Measurements from ENCODE around the gene NPAS3. TPM values are rescaled to one million over a fixed set of nuclear protein-coding genes. Genes with fewer than 3 reads are reported as not detected.

NPAS3 gene
- total RNA-seq, 3 donors from 2014 or later: 0.96 to 4.0 (median 2.0) TPM

DNA sequence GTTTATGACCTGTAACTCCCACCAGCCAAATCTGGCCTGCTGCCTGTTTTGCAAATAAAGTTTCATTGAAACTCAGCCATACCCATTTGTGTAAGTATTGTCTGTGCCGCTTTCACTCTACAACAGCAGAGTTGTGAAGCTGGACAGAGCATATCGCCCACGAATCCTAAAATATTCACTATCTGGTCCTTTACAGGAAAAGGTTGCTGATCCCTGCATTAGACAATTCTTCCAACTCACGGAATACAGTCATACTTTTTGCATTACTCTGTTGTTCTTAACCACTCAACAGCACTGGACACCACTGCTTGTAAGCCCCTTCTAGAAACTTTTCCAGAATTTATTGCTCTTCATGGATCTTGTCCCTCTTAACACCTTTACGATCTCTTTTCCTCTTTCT lies 576.8 kb downstream of the NPAS3 start:
- Histone ChIP-seq H3K27me3 (no peaks in the 10 kb centered on the region), H3K9me3 (no peaks in the 10 kb centered on the region), H3K4me1 (no peaks in the 10 kb centered on the region), H3K36me3 (no peaks in the 10 kb centered on the region), H3K27ac (no peak overlapping the region), H3K4me3 (no peak overlapping the region)
- DNase-seq (ENCODE audit: low spot score in 2 of 2): no peak
- intact Hi-C loops (cut with DNase I; ENCODE audit: low total_unique reads): no loop called here
- TF ChIP-seq POLR2AphosphoS5 (IDR thresholded peaks at IDR 0.05): no peak
- no peak for TF ChIP-seq POLR2A (IDR thresholded peaks at IDR 0.05)

DNA sequence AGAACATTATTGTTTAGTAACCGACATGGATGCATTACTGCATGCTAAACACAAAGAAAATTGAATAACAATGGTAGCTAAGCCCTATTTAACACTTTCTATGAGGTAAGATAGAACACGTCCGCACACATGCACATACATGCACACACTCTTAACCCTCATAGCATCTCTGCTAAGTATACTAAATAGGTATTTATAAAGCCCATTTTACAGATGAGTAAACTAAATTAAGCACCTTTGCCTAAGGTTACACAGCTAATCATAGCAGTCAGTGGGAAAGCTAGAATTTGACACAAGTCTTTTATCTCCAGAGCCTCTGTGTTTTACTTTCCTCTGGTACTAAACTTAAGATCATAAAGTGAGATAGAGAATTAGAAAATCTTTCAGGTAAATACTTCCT lies 577.2 kb downstream of the NPAS3 start:
- DNase-seq (ENCODE audit: low spot score in 2 of 2): no peak
- Histone ChIP-seq H3K27me3 (no peaks in the 10 kb centered on the region), H3K9me3 (no peaks in the 10 kb centered on the region), H3K4me1 (no peaks in the 10 kb centered on the region), H3K27ac (no peak overlapping the region), H3K36me3 (no peaks in the 10 kb centered on the region), H3K4me3 (no peak overlapping the region)
- no peak for TF ChIP-seq POLR2AphosphoS5 (IDR thresholded peaks at IDR 0.05)
- no peak for TF ChIP-seq POLR2A (IDR thresholded peaks at IDR 0.05)
- TF ChIP-seq, protein P1, sequence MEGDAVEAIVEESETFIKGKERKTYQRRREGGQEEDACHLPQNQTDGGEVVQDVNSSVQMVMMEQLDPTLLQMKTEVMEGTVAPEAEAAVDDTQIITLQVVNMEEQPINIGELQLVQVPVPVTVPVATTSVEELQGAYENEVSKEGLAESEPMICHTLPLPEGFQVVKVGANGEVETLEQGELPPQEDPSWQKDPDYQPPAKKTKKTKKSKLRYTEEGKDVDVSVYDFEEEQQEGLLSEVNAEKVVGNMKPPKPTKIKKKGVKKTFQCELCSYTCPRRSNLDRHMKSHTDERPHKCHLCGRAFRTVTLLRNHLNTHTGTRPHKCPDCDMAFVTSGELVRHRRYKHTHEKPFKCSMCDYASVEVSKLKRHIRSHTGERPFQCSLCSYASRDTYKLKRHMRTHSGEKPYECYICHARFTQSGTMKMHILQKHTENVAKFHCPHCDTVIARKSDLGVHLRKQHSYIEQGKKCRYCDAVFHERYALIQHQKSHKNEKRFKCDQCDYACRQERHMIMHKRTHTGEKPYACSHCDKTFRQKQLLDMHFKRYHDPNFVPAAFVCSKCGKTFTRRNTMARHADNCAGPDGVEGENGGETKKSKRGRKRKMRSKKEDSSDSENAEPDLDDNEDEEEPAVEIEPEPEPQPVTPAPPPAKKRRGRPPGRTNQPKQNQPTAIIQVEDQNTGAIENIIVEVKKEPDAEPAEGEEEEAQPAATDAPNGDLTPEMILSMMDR (IDR thresholded peaks at IDR 0.05): no peak
- intact Hi-C loops (cut with DNase I; ENCODE audit: low total_unique reads): no loop called here

DNA sequence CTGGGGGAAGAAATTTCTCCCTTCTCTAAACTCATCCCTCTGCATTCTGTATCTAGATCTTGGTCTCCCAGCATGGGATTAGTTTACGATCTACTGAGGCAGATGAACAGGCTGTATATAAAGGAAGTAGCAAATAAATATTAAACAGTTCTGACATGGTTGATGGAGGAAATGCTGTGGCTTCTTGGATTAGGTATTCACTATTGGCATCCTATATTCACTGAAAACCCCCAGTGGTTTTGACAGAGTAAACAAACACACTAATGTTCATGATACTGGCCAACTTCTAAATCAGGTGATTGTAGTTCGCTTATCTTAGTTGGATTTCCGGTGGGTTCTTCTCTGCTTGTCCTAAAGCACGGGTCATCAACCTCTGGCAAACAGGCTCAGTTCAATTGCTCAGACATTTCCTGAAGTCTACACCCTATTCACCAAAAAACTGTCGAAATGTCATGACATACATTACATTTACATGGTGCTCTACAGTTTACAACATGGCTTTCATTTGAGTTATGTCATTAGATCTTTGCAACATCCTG lies 578.3 kb downstream of the NPAS3 start:
- no peak for TF ChIP-seq POLR2AphosphoS5 (IDR thresholded peaks at IDR 0.05)
- TF ChIP-seq, protein P1 (IDR thresholded peaks at IDR 0.05): no peak
- no peak for TF ChIP-seq POLR2A (IDR thresholded peaks at IDR 0.05)
- no peaks in the 10 kb centered on the region for H3K4me1 ChIP-seq
- intact Hi-C loops (cut with DNase I; ENCODE audit: low total_unique reads): no loop called here
- DNase-seq (ENCODE audit: low spot score in 2 of 2): no peak
- no peaks in the 10 kb centered on the region for H3K9me3 ChIP-seq
- no peaks in the 10 kb centered on the region for H3K27me3 ChIP-seq
- H3K27ac ChIP-seq: no peak overlapping the region
- no peaks in the 10 kb centered on the region for H3K36me3 ChIP-seq
- H3K4me3 ChIP-seq: no peak overlapping the region

DNA sequence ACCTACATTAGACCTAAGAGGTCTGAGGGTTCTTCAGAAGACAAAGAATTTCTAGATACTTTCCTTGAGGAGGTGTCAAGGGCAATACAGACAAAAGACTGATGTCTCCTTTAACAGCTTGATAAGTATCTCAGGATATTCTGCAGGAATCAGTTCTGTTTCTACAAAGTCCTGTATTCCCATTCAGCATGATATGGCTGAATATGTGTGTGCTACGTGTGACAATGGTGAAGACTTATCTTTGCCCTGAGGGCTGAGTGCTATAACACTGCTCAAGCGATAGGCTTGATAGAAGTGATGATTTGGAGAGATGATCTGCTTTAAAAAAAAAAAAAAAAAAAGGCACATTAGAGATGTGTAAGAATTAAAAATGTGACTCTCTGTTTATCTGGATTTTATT lies 582.5 kb downstream of the NPAS3 start:
- Histone ChIP-seq H3K27me3 (no peaks in the 10 kb centered on the region), H3K9me3 (no peaks in the 10 kb centered on the region), H3K36me3 (no peaks in the 10 kb centered on the region), H3K27ac (no peak overlapping the region), H3K4me1 (no peaks in the 10 kb centered on the region), H3K4me3 (no peak overlapping the region)
- TF ChIP-seq POLR2AphosphoS5 (IDR thresholded peaks at IDR 0.05) (no peak), POLR2A (IDR thresholded peaks at IDR 0.05) (no peak)
- TF ChIP-seq, protein P1 (IDR thresholded peaks at IDR 0.05): no peak
- DNase-seq (ENCODE audit: low spot score in 2 of 2): no peak
- intact Hi-C loops (cut with DNase I; ENCODE audit: low total_unique reads): no loop called here

DNA sequence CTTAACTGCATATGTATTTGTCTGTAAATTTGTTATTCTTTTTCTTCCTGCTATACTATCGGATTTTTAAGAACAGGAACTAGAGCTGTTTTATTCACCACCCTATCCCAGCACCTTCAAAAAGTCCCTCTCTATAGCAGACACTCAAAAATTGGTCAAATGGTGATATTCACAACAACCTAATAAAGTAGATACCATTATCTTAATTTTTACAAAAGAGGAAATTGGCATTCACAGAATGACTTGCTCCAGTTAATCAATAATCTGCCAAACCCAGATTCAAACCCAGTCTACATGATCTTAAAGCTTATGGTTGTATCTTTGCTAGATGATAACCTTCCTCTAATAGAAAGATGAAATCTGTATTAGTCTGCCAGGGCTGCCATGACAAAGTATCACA lies 585.6 kb downstream of the NPAS3 start:
- TF ChIP-seq POLR2A (IDR thresholded peaks at IDR 0.05) (no peak), POLR2AphosphoS5 (IDR thresholded peaks at IDR 0.05) (no peak)
- TF ChIP-seq, protein P1 (IDR thresholded peaks at IDR 0.05): no peak
- Histone ChIP-seq H3K36me3 (no peaks in the 10 kb centered on the region), H3K9me3 (no peaks in the 10 kb centered on the region), H3K27ac (no peak overlapping the region), H3K27me3 (no peaks in the 10 kb centered on the region), H3K4me3 (no peak overlapping the region), H3K4me1 (no peaks in the 10 kb centered on the region)
- no peak for DNase-seq (ENCODE audit: low spot score in 2 of 2)
- intact Hi-C loops (cut with DNase I; ENCODE audit: low total_unique reads): no loop called here

DNA sequence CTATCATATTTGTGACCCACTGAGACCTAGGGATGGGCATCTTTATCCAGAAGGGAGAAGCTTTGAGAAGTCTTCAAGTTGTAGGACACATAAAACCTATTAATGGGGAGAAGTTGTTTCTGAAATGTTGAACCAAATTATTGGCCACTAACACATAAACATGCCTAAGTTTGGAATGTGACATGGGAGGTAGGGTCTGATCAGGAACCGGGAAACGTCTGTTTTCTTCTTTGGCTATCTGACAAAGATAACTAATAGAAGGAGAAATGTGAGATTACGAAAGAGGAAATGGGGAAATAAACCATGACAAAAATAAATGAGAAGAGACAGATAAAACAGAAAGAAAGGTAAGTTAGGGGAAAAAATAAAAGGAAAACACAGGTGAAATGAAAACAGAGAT lies 586.9 kb downstream of the NPAS3 start:
- no peaks in the 10 kb centered on the region for H3K4me1 ChIP-seq
- intact Hi-C loops (cut with DNase I; ENCODE audit: low total_unique reads): no loop called here
- TF ChIP-seq, protein P1 (IDR thresholded peaks at IDR 0.05): no peak
- TF ChIP-seq POLR2AphosphoS5 (IDR thresholded peaks at IDR 0.05): no peak
- no peak for TF ChIP-seq POLR2A (IDR thresholded peaks at IDR 0.05)

More for the DNA sequence above, 586.9 kb downstream of the NPAS3 start:
- Histone ChIP-seq H3K36me3 (no peaks in the 10 kb centered on the region), H3K27ac (no peak overlapping the region), H3K4me3 (no peak overlapping the region), H3K9me3 (no peaks in the 10 kb centered on the region), H3K27me3 (no peaks in the 10 kb centered on the region)
- no peak for DNase-seq (ENCODE audit: low spot score in 2 of 2)

Data from breast epithelium (tissue), 4 donors.